Neural cell (in vitro differentiated cells): ENCODE measurements around the gene ATP5PD. TPM values are rescaled to one million over a fixed set of nuclear protein-coding genes. Genes with fewer than 3 reads are reported as not detected.
A peak's percentile ranks its signal among the peaks of the same experiment; 100 is the strongest.

Experiments used
- H2AFZ ChIP-seq: fragments of 200-600, 300-800 bp; sonication (generic), shearing (Covaris generic); 2 replicates; pipeline ENCODE4 v1.6.0; 2014; ENCODE audit warnings: low read depth, mild to moderate bottlenecking, antibody characterized with exemption, low read length, moderate library complexity
- H3F3A ChIP-seq: fragments of 200-600 bp; shearing (Covaris generic); 2 replicates; pipeline ENCODE4 v1.6.1; 2016; ENCODE audit warnings: mild to moderate bottlenecking, moderate library complexity, mixed read lengths, antibody characterized with exemption, low read length; ENCODE audit not compliant: insufficient read depth, poor library complexity, severe bottlenecking
- H3K27ac ChIP-seq: fragments of 200-600, 300-800 bp; sonication (generic), shearing (Covaris generic); 2 replicates; pipeline ENCODE4 v1.5.1; 2014; ENCODE audit warnings: mild to moderate bottlenecking, low read length, moderate library complexity
- H3K27me3 ChIP-seq: fragments of 300-800, 200-600 bp; sonication (generic), shearing (Covaris generic); 2 replicates; pipeline ENCODE4 v1.6.0; 2014; ENCODE audit warnings: mild to moderate bottlenecking, low read depth, low read length, moderate library complexity; ENCODE audit not compliant: insufficient read depth
- H3K36me3 ChIP-seq: fragments of 300-800, 200-600 bp; sonication (generic), shearing (Covaris generic); 2 replicates; pipeline ENCODE4 v1.5.1; 2014; ENCODE audit warnings: mild to moderate bottlenecking, antibody characterized with exemption, low read length, moderate library complexity; ENCODE audit not compliant: insufficient read depth
- H3K4me2 ChIP-seq: fragments of 300-800, 200-600 bp; sonication (generic), shearing (Covaris generic); 2 replicates; pipeline ENCODE4 v1.6.0; 2014; ENCODE audit warnings: mild to moderate bottlenecking, low read length
- H3K4me3 ChIP-seq: fragments of 300-800, 200-600 bp; sonication (generic), shearing (Covaris generic); 2 replicates; pipeline ENCODE4 v1.5.1; 2014; ENCODE audit warnings: mild to moderate bottlenecking, low read length, moderate library complexity
- H3K79me2 ChIP-seq: fragments of 200-600 bp; shearing (Covaris generic); replicated peaks from 2 replicates; pipeline ENCODE4 v1.6.0; 2014; ENCODE audit warnings: mild to moderate bottlenecking, low read length, moderate library complexity; ENCODE audit not compliant: insufficient read depth
- H3K9ac ChIP-seq: fragments of 300-800, 200-600 bp; sonication (generic), shearing (Covaris generic); 2 replicates; pipeline ENCODE4 v1.6.1; 2016; ENCODE audit warnings: mild to moderate bottlenecking, low read length, mixed read lengths
- H3K9me2 ChIP-seq: fragments of 200-600 bp; shearing (Covaris generic); 2 replicates; pipeline ENCODE4 v1.6.1; 2016; ENCODE audit warnings: mild to moderate bottlenecking, low read length, mixed read lengths; ENCODE audit not compliant: insufficient read depth
- H3K9me3 ChIP-seq: fragments of 200-600, 300-800 bp; sonication (generic), shearing (Covaris generic); 2 replicates; pipeline ENCODE4 v1.6.1; 2016; ENCODE audit warnings: mild to moderate bottlenecking, mixed run types, low read length, moderate library complexity, mixed read lengths
- H4K20me1 ChIP-seq: fragments of 200-600 bp; shearing (Covaris generic); 2 replicates; pipeline ENCODE4 v1.6.1; 2016; ENCODE audit warnings: mild to moderate bottlenecking, mixed run types; ENCODE audit not compliant: insufficient read depth
- EP300 ChIP-seq: fragments of 450-650 bp; conservative IDR thresholded peaks from 2 replicates; pipeline ENCODE4 v1.6.1; 2014; ENCODE audit warnings: antibody characterized with exemption, mild to moderate bottlenecking, moderate library complexity; ENCODE audit not compliant: poor library complexity, severe bottlenecking
- EZH2 ChIP-seq: fragments of 200-600, 300-800 bp; shearing (Covaris generic), sonication (generic); IDR thresholded peaks from 2 replicates; pipeline ENCODE4 v1.6.1; 2014; ENCODE audit warnings: antibody characterized with exemption, low read length, borderline replicate concordance, mild to moderate bottlenecking; ENCODE audit not compliant: insufficient read depth, poor library complexity, severe bottlenecking
- MXI1 ChIP-seq: fragments of 450-650 bp; conservative IDR thresholded peaks from 2 replicates; pipeline ENCODE4 v1.6.1; 2014; ENCODE audit warnings: antibody characterized with exemption, mild to moderate bottlenecking; ENCODE audit not compliant: poor library complexity, severe bottlenecking
- POLR2AphosphoS5 ChIP-seq: IDR thresholded peaks from 2 replicates; pipeline ENCODE4 v1.6.1; 2012
- RAD21 ChIP-seq: fragments of 450-650 bp; conservative IDR thresholded peaks from 2 replicates; pipeline ENCODE4 v1.6.1; 2014; ENCODE audit warnings: antibody characterized with exemption, mild to moderate bottlenecking, moderate library complexity
- SMC3 ChIP-seq: fragments of 450-650 bp; conservative IDR thresholded peaks from 2 replicates; pipeline ENCODE4 v1.6.1; 2014; ENCODE audit warnings: antibody characterized with exemption, mild to moderate bottlenecking, moderate library complexity; ENCODE audit not compliant: poor library complexity
- TAF1 ChIP-seq: IDR thresholded peaks from 2 replicates; pipeline ENCODE4 v1.6.1; 2012; ENCODE audit warnings: low read depth
- polyA plus RNA-seq: library from polyadenylated mRNA; depleted of rRNA; stranded (reverse); fragments of >200 nt; gene quantifications from 2 replicates; pipeline ENCODE4 v1.2.3, GENCODE V29; 2014
- TF ChIP-seq, protein P1 (sequence below): IDR thresholded peaks from 2 replicates; pipeline ENCODE4 v1.6.1; 2012; ENCODE audit warnings: borderline replicate concordance
- TF ChIP-seq, protein P2 (sequence below): fragments of 450-650 bp; IDR thresholded peaks from 2 replicates; pipeline ENCODE4 v1.5.1; 2014; ENCODE audit warnings: antibody characterized with exemption, mild to moderate bottlenecking, moderate library complexity; ENCODE audit not compliant: poor library complexity, severe bottlenecking

The ATP5PD gene
- polyA plus RNA-seq, 1 donor from 2014 or later, result 517 TPM

DNA sequence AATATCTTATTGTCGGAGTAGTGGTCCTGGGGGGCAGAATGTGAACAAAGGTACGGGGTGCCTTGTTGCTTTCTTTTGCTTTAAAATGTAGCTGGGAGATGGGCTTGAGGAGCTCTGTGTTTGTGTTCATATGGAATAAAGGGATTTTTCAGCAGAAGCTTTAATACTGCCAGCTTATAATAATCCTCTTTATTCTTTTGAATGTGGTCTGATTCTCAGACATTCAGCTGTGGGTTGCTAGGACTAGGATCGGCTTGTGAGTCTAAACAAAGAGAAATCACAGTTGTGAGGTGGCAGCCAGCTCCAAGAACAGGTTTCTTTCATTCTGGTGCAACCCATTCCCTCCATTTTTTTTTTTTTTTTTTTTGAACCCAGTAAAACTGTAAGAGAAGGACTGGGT, 27.1 kb downstream of the ATP5PD start:
- Histone ChIP-seq H3K9ac (no peak overlapping the region), H3K79me2 (peaks cover 4% of the 10 kb centered on the region), H4K20me1 (no peaks in the 10 kb centered on the region), H3K9me3 (no peaks in the 10 kb centered on the region), H3K9me2 (no peaks in the 10 kb centered on the region), H3K4me3 (no peak overlapping the region), H3K4me2 (no peak overlapping the region), H3F3A (no peaks in the 10 kb centered on the region), H3K36me3 (no peaks in the 10 kb centered on the region), H2AFZ (no peak overlapping the region), H3K27ac (no peak overlapping the region), H3K27me3 (no peaks in the 10 kb centered on the region)
- TF ChIP-seq, protein P1, sequence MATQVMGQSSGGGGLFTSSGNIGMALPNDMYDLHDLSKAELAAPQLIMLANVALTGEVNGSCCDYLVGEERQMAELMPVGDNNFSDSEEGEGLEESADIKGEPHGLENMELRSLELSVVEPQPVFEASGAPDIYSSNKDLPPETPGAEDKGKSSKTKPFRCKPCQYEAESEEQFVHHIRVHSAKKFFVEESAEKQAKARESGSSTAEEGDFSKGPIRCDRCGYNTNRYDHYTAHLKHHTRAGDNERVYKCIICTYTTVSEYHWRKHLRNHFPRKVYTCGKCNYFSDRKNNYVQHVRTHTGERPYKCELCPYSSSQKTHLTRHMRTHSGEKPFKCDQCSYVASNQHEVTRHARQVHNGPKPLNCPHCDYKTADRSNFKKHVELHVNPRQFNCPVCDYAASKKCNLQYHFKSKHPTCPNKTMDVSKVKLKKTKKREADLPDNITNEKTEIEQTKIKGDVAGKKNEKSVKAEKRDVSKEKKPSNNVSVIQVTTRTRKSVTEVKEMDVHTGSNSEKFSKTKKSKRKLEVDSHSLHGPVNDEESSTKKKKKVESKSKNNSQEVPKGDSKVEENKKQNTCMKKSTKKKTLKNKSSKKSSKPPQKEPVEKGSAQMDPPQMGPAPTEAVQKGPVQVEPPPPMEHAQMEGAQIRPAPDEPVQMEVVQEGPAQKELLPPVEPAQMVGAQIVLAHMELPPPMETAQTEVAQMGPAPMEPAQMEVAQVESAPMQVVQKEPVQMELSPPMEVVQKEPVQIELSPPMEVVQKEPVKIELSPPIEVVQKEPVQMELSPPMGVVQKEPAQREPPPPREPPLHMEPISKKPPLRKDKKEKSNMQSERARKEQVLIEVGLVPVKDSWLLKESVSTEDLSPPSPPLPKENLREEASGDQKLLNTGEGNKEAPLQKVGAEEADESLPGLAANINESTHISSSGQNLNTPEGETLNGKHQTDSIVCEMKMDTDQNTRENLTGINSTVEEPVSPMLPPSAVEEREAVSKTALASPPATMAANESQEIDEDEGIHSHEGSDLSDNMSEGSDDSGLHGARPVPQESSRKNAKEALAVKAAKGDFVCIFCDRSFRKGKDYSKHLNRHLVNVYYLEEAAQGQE, result no peak
- no peak for TF ChIP-seq RAD21
- TF ChIP-seq, protein P2, sequence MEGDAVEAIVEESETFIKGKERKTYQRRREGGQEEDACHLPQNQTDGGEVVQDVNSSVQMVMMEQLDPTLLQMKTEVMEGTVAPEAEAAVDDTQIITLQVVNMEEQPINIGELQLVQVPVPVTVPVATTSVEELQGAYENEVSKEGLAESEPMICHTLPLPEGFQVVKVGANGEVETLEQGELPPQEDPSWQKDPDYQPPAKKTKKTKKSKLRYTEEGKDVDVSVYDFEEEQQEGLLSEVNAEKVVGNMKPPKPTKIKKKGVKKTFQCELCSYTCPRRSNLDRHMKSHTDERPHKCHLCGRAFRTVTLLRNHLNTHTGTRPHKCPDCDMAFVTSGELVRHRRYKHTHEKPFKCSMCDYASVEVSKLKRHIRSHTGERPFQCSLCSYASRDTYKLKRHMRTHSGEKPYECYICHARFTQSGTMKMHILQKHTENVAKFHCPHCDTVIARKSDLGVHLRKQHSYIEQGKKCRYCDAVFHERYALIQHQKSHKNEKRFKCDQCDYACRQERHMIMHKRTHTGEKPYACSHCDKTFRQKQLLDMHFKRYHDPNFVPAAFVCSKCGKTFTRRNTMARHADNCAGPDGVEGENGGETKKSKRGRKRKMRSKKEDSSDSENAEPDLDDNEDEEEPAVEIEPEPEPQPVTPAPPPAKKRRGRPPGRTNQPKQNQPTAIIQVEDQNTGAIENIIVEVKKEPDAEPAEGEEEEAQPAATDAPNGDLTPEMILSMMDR, result no peak
- TF ChIP-seq POLR2AphosphoS5, result no peak
- TF ChIP-seq TAF1, result no peak
- TF ChIP-seq EP300, result no peak
- no peak for TF ChIP-seq MXI1
- no peak for TF ChIP-seq EZH2
- TF ChIP-seq SMC3, result no peak

DNA sequence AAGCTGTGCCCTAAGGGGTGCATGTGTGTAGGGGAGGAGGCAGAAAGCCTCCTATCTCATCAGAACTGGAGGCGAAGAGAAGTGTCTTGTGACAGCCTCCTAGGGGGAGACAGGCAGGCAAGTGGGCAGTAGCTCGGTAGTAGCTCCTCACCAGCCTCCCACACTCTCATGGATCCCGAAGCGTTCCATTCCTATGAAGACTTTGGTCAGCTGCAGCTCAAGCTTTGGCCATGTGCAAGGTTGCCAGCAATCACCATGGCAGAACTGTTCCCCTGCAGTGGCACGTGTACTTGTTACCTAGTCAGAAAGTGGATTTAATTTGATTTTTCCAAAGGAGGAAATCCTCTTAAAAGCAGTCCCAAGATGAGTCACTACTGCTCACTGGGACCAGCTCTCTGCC, 27.6 kb downstream of the ATP5PD start:
- no peak overlapping the region for H3K27ac ChIP-seq
- TF ChIP-seq SMC3, result no peak
- TF ChIP-seq RAD21, result no peak
- H2AFZ ChIP-seq, result no peak overlapping the region
- no peaks in the 10 kb centered on the region for H3K9me3 ChIP-seq
- no peaks in the 10 kb centered on the region for H3K9me2 ChIP-seq
- no peak overlapping the region for H3K9ac ChIP-seq
- H3K4me2 ChIP-seq, result no peak overlapping the region
- no peaks in the 10 kb centered on the region for H3F3A ChIP-seq
- H3K4me3 ChIP-seq, result no peak overlapping the region
- peaks cover 6% of the 10 kb centered on the region for H3K79me2 ChIP-seq
- no peaks in the 10 kb centered on the region for H3K36me3 ChIP-seq
- no peaks in the 10 kb centered on the region for H4K20me1 ChIP-seq
- H3K27me3 ChIP-seq, result no peaks in the 10 kb centered on the region

DNA sequence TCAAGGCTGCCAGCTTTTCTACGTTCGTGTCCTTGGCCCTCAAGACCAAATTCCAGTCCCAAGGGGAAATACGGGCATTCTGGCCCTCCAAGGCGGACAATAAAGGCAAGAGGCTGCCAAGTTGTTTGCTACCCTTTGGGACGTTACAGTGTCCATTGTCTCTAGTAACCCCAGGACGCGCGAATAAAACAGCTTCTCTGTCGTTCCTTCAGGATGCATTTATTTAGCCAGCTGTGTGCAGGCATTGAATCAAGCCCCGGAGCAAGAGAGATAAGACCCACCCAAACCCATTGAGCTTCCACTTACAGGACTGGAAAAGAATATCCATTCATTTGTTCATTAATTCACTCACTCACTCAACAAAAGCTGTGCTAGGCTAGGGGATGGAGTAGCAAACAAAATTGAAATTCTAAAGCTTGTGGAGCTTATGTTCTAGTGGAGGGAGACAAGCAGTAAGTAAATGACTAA, 33.6 kb downstream of the ATP5PD start:
- no peaks in the 10 kb centered on the region for H4K20me1 ChIP-seq
- H3K4me2 ChIP-seq, result peak overlapping the region; percentile 78
- H3K9me3 ChIP-seq, result no peaks in the 10 kb centered on the region
- no peaks in the 10 kb centered on the region for H3K36me3 ChIP-seq
- H3K27ac ChIP-seq, result peak overlapping the region; percentile 92
- H3K9ac ChIP-seq, result peak overlapping the region; percentile 83
- no peaks in the 10 kb centered on the region for H3K9me2 ChIP-seq
- H3K27me3 ChIP-seq, result no peaks in the 10 kb centered on the region
- H3F3A ChIP-seq, result peaks cover 4% of the 10 kb centered on the region
- peak overlapping the region; percentile 60 for H2AFZ ChIP-seq
- TF ChIP-seq MXI1 (no peak), RAD21 (no peak), EP300 (peak; percentile 13), SMC3 (no peak), EZH2 (no peak), TAF1 (no peak), POLR2AphosphoS5 (no peak)
- TF ChIP-seq, protein P1, result peak; percentile 30
- TF ChIP-seq, protein P2, result no peak
- peak overlapping the region; percentile 71 for H3K4me3 ChIP-seq
- H3K79me2 ChIP-seq, result peaks cover 6% of the 10 kb centered on the region
